Thyroid gland (tissue), 4 donors: ENCODE measurements around the gene METTL21A. TPM values are rescaled to one million over a fixed set of nuclear protein-coding genes. Genes with fewer than 3 reads are reported as not detected.
"Not testable (repeated sequence)": the region's sequence is repeated elsewhere in the genome, so short reads cannot be mapped to it uniquely, and the experiment has no call there.

Source experiments
- DNase-seq, 2 donors: peaks; one replicate each; pipeline ENCODE4 v3.0.0-alpha.2; 2019
- H3K27ac ChIP-seq, 3 donors: fragments of 200-600 bp; sonication (generic); 1 replicate in 2 of 3; 2 replicates in 1 of 3; pipeline ENCODE4 v1.5.1; 2016 to 2019; ENCODE audit warnings: mild to moderate bottlenecking in 1 of 3, moderate library complexity in 1 of 3
- H3K27me3 ChIP-seq: fragments of 200-600 bp; sonication (generic); one replicate; pipeline ENCODE4 v1.5.1; 2019
- H3K36me3 ChIP-seq, 2 donors: fragments of 200-600 bp; sonication (generic); one replicate each; pipeline ENCODE4 v1.5.1; 2016 to 2019
- H3K4me1 ChIP-seq, 2 donors: fragments of 200-600 bp; sonication (generic); one replicate each; pipeline ENCODE4 v1.5.1; 2017 to 2019
- H3K4me3 ChIP-seq, 3 donors: fragments of 200-600 bp; sonication (generic); replicated peaks in 1 of 3; 1 replicate in 2 of 3; 2 replicates in 1 of 3; pipeline ENCODE4 v1.5.1; 2016; ENCODE audit warnings: mild to moderate bottlenecking in 1 of 3
- H3K9me3 ChIP-seq: fragments of 200-600 bp; sonication (generic); one replicate; pipeline ENCODE4 v1.5.1; 2017
- POLR2A ChIP-seq, 2 donors: fragments of 450-650 bp; IDR thresholded peaks; one replicate each; pipeline ENCODE4 v1.6.1; 2017; ENCODE audit warnings: antibody characterized with exemption in 2 of 2, mild to moderate bottlenecking in 2 of 2, moderate library complexity in 1 of 2
- WGBS, 2 donors: methylation state at CpG; one replicate each; pipeline ENCODE4 v1.1.5; 2017; 5-methylcytosine and 5-hydroxymethylcytosine counted together
- intact Hi-C: fragments of 100-400 bp; cut with DNase I; formaldehyde crosslinking; loops from one replicate; pipeline ENCODE4 v1.15.1; 2023
- total RNA-seq, 4 donors: library from RNA; depleted of rRNA; stranded (reverse); fragments of >200 nt; gene quantifications; one replicate each; pipeline ENCODE4 v1.2.3, GENCODE V29; 2016
- TF ChIP-seq, protein P1 (sequence below), 6 experiments: fragments of 200-600 bp in 3 of 6; fragments of 450-650 bp in 3 of 6; sonication (generic) in 3 of 6; IDR thresholded peaks; one replicate each; pipeline ENCODE4 v1.5.1; 2016 to 2019; ENCODE audit warnings: antibody characterized with exemption in 6 of 6, mild to moderate bottlenecking in 2 of 6, inconsistent platforms in 1 of 6, moderate library complexity in 1 of 6

METTL21A gene
- total RNA-seq, 4 donors from 2014 or later: 24.6 to 48.9 (median 36.0) TPM

GRCh38 chr2:207655000-207655399 is 29.8 kb upstream of the METTL21A start:
- no peak overlapping the region for H3K27ac ChIP-seq
- no peaks in the 10 kb centered on the region for H3K27me3 ChIP-seq
- intact Hi-C loops: no loop called here
- DNase-seq: no peak
- 32 to 35% methylated on average over 4 of the region's 4 CpGs for WGBS, 2 donors
- H3K9me3 ChIP-seq: no peaks in the 10 kb centered on the region
- H3K4me1 ChIP-seq: no peaks in the 10 kb centered on the region
- no peak overlapping the region for H3K4me3 ChIP-seq
- no peaks in the 10 kb centered on the region for H3K36me3 ChIP-seq
- no peak for TF ChIP-seq POLR2A (IDR thresholded peaks at IDR 0.05)
- TF ChIP-seq, protein P1, sequence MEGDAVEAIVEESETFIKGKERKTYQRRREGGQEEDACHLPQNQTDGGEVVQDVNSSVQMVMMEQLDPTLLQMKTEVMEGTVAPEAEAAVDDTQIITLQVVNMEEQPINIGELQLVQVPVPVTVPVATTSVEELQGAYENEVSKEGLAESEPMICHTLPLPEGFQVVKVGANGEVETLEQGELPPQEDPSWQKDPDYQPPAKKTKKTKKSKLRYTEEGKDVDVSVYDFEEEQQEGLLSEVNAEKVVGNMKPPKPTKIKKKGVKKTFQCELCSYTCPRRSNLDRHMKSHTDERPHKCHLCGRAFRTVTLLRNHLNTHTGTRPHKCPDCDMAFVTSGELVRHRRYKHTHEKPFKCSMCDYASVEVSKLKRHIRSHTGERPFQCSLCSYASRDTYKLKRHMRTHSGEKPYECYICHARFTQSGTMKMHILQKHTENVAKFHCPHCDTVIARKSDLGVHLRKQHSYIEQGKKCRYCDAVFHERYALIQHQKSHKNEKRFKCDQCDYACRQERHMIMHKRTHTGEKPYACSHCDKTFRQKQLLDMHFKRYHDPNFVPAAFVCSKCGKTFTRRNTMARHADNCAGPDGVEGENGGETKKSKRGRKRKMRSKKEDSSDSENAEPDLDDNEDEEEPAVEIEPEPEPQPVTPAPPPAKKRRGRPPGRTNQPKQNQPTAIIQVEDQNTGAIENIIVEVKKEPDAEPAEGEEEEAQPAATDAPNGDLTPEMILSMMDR (IDR thresholded peaks at IDR 0.05): no peak

GRCh38 chr2:207646582-207646981 is 21.4 kb upstream of the METTL21A start:
- H3K9me3 ChIP-seq, DNase-seq, H3K4me3 ChIP-seq, H3K4me1 ChIP-seq, H3K27me3 ChIP-seq, H3K27ac ChIP-seq, intact Hi-C loops, H3K36me3 ChIP-seq: not testable (repeated sequence)
- 87 to 94% methylated on average over 7 of the region's 7 CpGs for WGBS, 2 donors

GRCh38 chr2:207643892-207644291 is 18.7 kb upstream of the METTL21A start:
- WGBS, 2 donors: 96% methylated on average over 1 of the region's 1 CpG
- DNase-seq: no peak
- Histone ChIP-seq H3K36me3 (no peaks in the 10 kb centered on the region), H3K27me3 (no peaks in the 10 kb centered on the region), H3K9me3 (no peaks in the 10 kb centered on the region), H3K4me1 (no peaks in the 10 kb centered on the region), H3K27ac (no peak overlapping the region), H3K4me3 (no peak overlapping the region)
- intact Hi-C loops: no loop called here
- TF ChIP-seq POLR2A (IDR thresholded peaks at IDR 0.05): no peak
- TF ChIP-seq, protein P1 (IDR thresholded peaks at IDR 0.05): no peak

DNA sequence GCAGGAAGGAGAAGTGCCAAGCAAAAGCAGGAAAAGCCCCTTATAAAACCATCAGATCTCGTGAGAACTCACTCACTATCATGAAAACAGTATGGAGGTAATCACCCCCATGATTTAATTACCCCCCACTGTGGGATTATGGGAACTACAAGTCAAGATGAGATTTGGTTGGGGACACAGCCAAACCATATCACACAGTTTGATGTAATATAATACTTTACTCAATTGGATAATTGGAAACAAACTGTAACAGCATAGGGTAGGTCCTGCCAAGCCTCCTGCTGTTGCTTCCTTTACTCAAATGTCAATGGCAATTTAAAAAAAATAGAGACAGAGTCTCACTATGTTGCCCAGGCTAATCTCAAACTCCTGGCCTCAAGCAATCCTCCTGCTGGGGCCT is 15.5 kb upstream of the METTL21A start:
- TF ChIP-seq POLR2A (IDR thresholded peaks at IDR 0.05): no peak
- TF ChIP-seq, protein P1 (IDR thresholded peaks at IDR 0.05): no peak
- DNase-seq: no peak
- Histone ChIP-seq H3K27me3 (no peaks in the 10 kb centered on the region), H3K9me3 (no peaks in the 10 kb centered on the region), H3K4me3 (no peak overlapping the region), H3K36me3 (no peaks in the 10 kb centered on the region), H3K27ac (no peak overlapping the region), H3K4me1 (no peaks in the 10 kb centered on the region)
- 65 to 95% methylated on average over 1 of the region's 1 CpG for WGBS, 2 donors
- intact Hi-C loops: no loop called here

GRCh38 chr2:207640160-207640559 is 15.0 kb upstream of the METTL21A start:
- no peak overlapping the region for H3K4me3 ChIP-seq
- intact Hi-C loops: no loop called here
- no peak for DNase-seq
- H3K27me3 ChIP-seq: no peaks in the 10 kb centered on the region
- H3K36me3 ChIP-seq: no peaks in the 10 kb centered on the region
- no peak overlapping the region for H3K27ac ChIP-seq
- no peaks in the 10 kb centered on the region for H3K4me1 ChIP-seq
- no peaks in the 10 kb centered on the region for H3K9me3 ChIP-seq
- no peak for TF ChIP-seq POLR2A (IDR thresholded peaks at IDR 0.05)

- H3K27me3 ChIP-seq, H3K27ac ChIP-seq, H3K9me3 ChIP-seq, intact Hi-C loops, DNase-seq, H3K4me1 ChIP-seq, H3K36me3 ChIP-seq, H3K4me3 ChIP-seq: not testable (repeated sequence)
- 94 to 95% methylated on average over 3 of the region's 3 CpGs for WGBS, 2 donors
These were observed 14.1 kb upstream of the METTL21A start for GRCh38 chr2:207639288-207639687.
